Ovary (tissue), 9 donors: Measurements from ENCODE around the gene SH3PXD2B. TPM values are rescaled to one million over a fixed set of nuclear protein-coding genes. Genes with fewer than 3 reads are reported as not detected.
"Not testable (repeated sequence)": the region's sequence is repeated elsewhere in the genome, so short reads cannot be mapped to it uniquely, and the experiment has no call there.

Source experiments
- DNase-seq, 5 donors: peaks; one replicate each; pipeline ENCODE4 v3.0.0-alpha.2; 2019 to 2020
- H3K27ac ChIP-seq, 2 donors: fragments of 200-600 bp; one replicate each; pipeline versions ENCODE4 v1.5.1 to v1.8.0; 2019 to 2022
- H3K27me3 ChIP-seq: fragments of 200-600 bp; one replicate; pipeline ENCODE4 v1.8.0; 2022
- H3K36me3 ChIP-seq: fragments of 200-600 bp; sonication (generic); one replicate; pipeline ENCODE4 v1.5.1; 2019
- H3K4me1 ChIP-seq: one replicate; pipeline ENCODE4 v1.8.1; 2013; ENCODE audit warnings: mild to moderate bottlenecking, moderate library complexity; ENCODE audit not compliant: insufficient read depth
- H3K4me3 ChIP-seq: fragments of 200-600 bp; sonication (generic); one replicate; pipeline ENCODE4 v1.5.1; 2017
- H3K9me3 ChIP-seq, 2 donors: fragments of 200-600 bp in 1 of 2; sonication (generic) in 1 of 2; one replicate each; pipeline versions ENCODE4 v1.5.1 to v1.8.1; 2013 to 2019; ENCODE audit warnings: mild to moderate bottlenecking in 1 of 2, moderate library complexity in 1 of 2
- CTCF ChIP-seq, 3 donors: fragments of 450-650 bp in 2 of 3; fragments of 200-600 bp in 1 of 3; IDR thresholded peaks; one replicate each; pipeline versions ENCODE4 v1.5.1 to v1.8.0; 2016 to 2022; ENCODE audit warnings: antibody characterized with exemption in 3 of 3, mild to moderate bottlenecking in 1 of 3
- EP300 ChIP-seq: sonication (generic); formaldehyde crosslinking; IDR thresholded peaks from one replicate; pipeline ENCODE4 v1.6.1; 2017; ENCODE audit warnings: antibody characterized with exemption
- POLR2A ChIP-seq: fragments of 450-650 bp; IDR thresholded peaks from one replicate; pipeline ENCODE4 v1.6.1; 2017; ENCODE audit warnings: antibody characterized with exemption, mild to moderate bottlenecking, moderate library complexity
- WGBS, 3 donors: extraction: QIAGEN DNeasy Blood & Tissue Kit in 1 of 3; methylation state at CpG; one replicate each; pipeline versions ENCODE4 v1.1.5 to v1.1.7; 2013 to 2017; 5-methylcytosine and 5-hydroxymethylcytosine counted together
- intact Hi-C, 4 donors: fragments of 100-400 bp; cut with DNase I; formaldehyde crosslinking; loops; one replicate each; pipeline versions ENCODE4 v1.11.0 to v1.15.1; 2022 to 2023
- polyA plus RNA-seq, 2 donors: library from polyadenylated mRNA; stranded (reverse); fragments of 200-250 nt in 1 of 2; fragments of 350-450 nt in 1 of 2; fragmentation: Illumina TruSeq in 1 of 2; extraction: RNeasy Lipid Tissue Mini Kit (QIAGEN cat#74804) in 1 of 2; gene quantifications; one replicate each; pipeline ENCODE4 v1.2.3, GENCODE V29; 2013 to 2014
- total RNA-seq, 7 donors: library from RNA; depleted of rRNA in 2 of 7; stranded (reverse); fragments of >200 nt in 2 of 7; fragmentation: NEBNext Ultra II Directional in 3 of 7; extraction: Animal tissue kit (Norgen Biotek cat#: 25700) in 3 of 7; gene quantifications; one replicate each; pipeline versions ENCODE4 v1.1.0 to v1.2.4, GENCODE V29; 2016 to 2023
- donor health status: DM: no; HTN: no; CAD: no; lungs with moderate emphysema.
- donor health status: DM: no; HTN: no; CAD: no.
- donor health status: Bipolar disorder and iron deficiency.
- donor health status: DM: yes; HTN: yes; CAD: no.
- donor health status: DM: no; HTN: no; CAD: no.
- donor health status: DM: yes; HTN: yes; CAD: no.

Gene SH3PXD2B
- total and polyA plus RNA-seq, 9 donors, result 13.0 to 71.8 (median 49.9) TPM

GRCh38 chr5:172353846-172354245 lies 100.5 kb downstream of the SH3PXD2B start:
- Histone ChIP-seq H3K9me3 (no peaks in the 10 kb centered on the region), H3K27me3 (no peaks in the 10 kb centered on the region), H3K36me3 (no peaks in the 10 kb centered on the region), H3K4me3 (no peak overlapping the region), H3K4me1 (peaks cover 8% of the 10 kb centered on the region), H3K27ac (no peak overlapping the region)
- TF ChIP-seq EP300 (no peak), POLR2A (no peak), CTCF (IDR thresholded peaks at IDR 0.05) (no peak)
- DNase-seq, result no peak
- intact Hi-C loops, result loop anchor here in 1 of 4 donors (5.0 kb wide), 1 partner anchor 98 kb away; the partner anchor contains the start of gene SH3PXD2B
- 64 to 88% (median 80%) methylated on average over 10 of the region's 10 CpGs for WGBS, 3 donors

- intact Hi-C loops, result loop anchor here in 1 of 4 donors (5.0 kb wide), 1 partner anchor 99 kb away; the partner anchor contains the start of gene SH3PXD2B
- 45 to 61% (median 59%) methylated on average over 8 of the region's 8 CpGs for WGBS, 3 donors
- H3K27ac ChIP-seq, result no peak overlapping the region
- no peaks in the 10 kb centered on the region for H3K36me3 ChIP-seq
- no peaks in the 10 kb centered on the region for H3K27me3 ChIP-seq
- no peak overlapping the region for H3K4me3 ChIP-seq
- TF ChIP-seq EP300 (no peak), POLR2A (no peak), CTCF (IDR thresholded peaks at IDR 0.05) (no peak)
- no peak for DNase-seq
- peaks cover 8% of the 10 kb centered on the region for H3K4me1 ChIP-seq
- H3K9me3 ChIP-seq, result no peaks in the 10 kb centered on the region
Observed at GRCh38 chr5:172353271-172353812, 101.0 kb downstream of the SH3PXD2B start.

- H3K4me1 ChIP-seq, H3K9me3 ChIP-seq, H3K27me3 ChIP-seq, H3K27ac ChIP-seq, H3K4me3 ChIP-seq, DNase-seq, H3K36me3 ChIP-seq: not testable (repeated sequence)
- WGBS, 3 donors, result 95 to 97% (median 95%) methylated on average over 7 of the region's 7 CpGs
- intact Hi-C loops, result loop anchor here in 1 of 4 donors (5.0 kb wide), 1 partner anchor 100 kb away; the partner anchor contains the start of gene SH3PXD2B
Observed at GRCh38 chr5:172352526-172352925, 101.8 kb downstream of the SH3PXD2B start.

GRCh38 chr5:172351240-172351778 lies 103.0 kb downstream of the SH3PXD2B start:
- no peak for TF ChIP-seq EP300
- TF ChIP-seq POLR2A, result no peak
- TF ChIP-seq CTCF (IDR thresholded peaks at IDR 0.05), result no peak
- H3K27ac ChIP-seq, result no peak overlapping the region
- peaks cover 8% of the 10 kb centered on the region for H3K4me1 ChIP-seq
- H3K9me3 ChIP-seq, result no peaks in the 10 kb centered on the region
- H3K27me3 ChIP-seq, result no peaks in the 10 kb centered on the region
- no peaks in the 10 kb centered on the region for H3K36me3 ChIP-seq
- no peak for DNase-seq
- WGBS, 3 donors, result 95 to 100% (median 99%) methylated on average over 3 of the region's 3 CpGs
- no peak overlapping the region for H3K4me3 ChIP-seq
- intact Hi-C loops, result loop anchor here in 1 of 4 donors (5.0 kb wide), 1 partner anchor 101 kb away; the partner anchor contains the start of gene SH3PXD2B
